CD4-positive, alpha-beta T cell (primary cell): ENCODE measurements around the gene NXPH1. TPM values are rescaled to one million over a fixed set of nuclear protein-coding genes. Genes with fewer than 3 reads are reported as not detected.

ENCODE experiments used
- ATAC-seq: fragments of 200-7000 bp; cut with Tn5 transposase; one replicate; pipeline ENCODE4 v1.10.0; 2022; ENCODE audit warnings: mild to moderate bottlenecking; ENCODE audit not compliant: poor library complexity
- CTCF ChIA-PET: fragments of 350-600 bp; sonication (Branson Sonifier 250); formaldehyde crosslinking; loops from one replicate; lab custom pipeline; 2021; ENCODE audit warnings: antibody characterized with exemption, inconsistent platforms; lab: Charles Lee
- POLR2A ChIA-PET: fragments of 350-600 bp; sonication (Branson Sonifier 250); formaldehyde crosslinking; loops from one replicate; lab custom pipeline; 2021; ENCODE audit warnings: antibody characterized with exemption, inconsistent platforms; lab: Charles Lee
- DNase-seq, 14 experiments: peaks; one replicate each; pipeline ENCODE4 v3.0.0-alpha.2; 2013 to 2020; ENCODE audit warnings: mixed read lengths in 2 of 14
- H3K27ac ChIP-seq, 2 donors: one replicate each; pipeline versions ENCODE4 v1.5.1 to v1.7.0; 2013; ENCODE audit warnings: low read length in 2 of 2, low read depth in 1 of 2, mild to moderate bottlenecking in 1 of 2
- H3K27me3 ChIP-seq, 2 experiments: 1 replicate in 1 of 2; 2 replicates in 1 of 2; pipeline versions ENCODE4 v1.6.1 to v1.7.0; 2013; ENCODE audit warnings: low read length in 2 of 2, control low read depth in 1 of 2, mild to moderate bottlenecking in 1 of 2, moderate library complexity in 1 of 2; ENCODE audit not compliant: insufficient read depth in 2 of 2, control insufficient read depth in 1 of 2
- H3K36me3 ChIP-seq: one replicate; pipeline ENCODE4 v1.6.1; 2013; ENCODE audit warnings: low read length, control low read depth; ENCODE audit not compliant: insufficient read depth
- H3K4me1 ChIP-seq: one replicate; pipeline ENCODE4 v1.6.1; 2013; ENCODE audit warnings: low read length, control low read depth; ENCODE audit not compliant: insufficient read depth
- H3K4me3 ChIP-seq: one replicate; pipeline ENCODE4 v1.5.1; 2013; ENCODE audit warnings: mild to moderate bottlenecking, low read length, moderate library complexity
- H3K9me3 ChIP-seq, 2 experiments: 1 replicate in 1 of 2; 2 replicates in 1 of 2; pipeline versions ENCODE4 v1.6.1 to v1.7.0; 2013; ENCODE audit warnings: low read length in 2 of 2, mild to moderate bottlenecking in 2 of 2, control low read depth in 1 of 2, moderate library complexity in 1 of 2; ENCODE audit not compliant: control insufficient read depth in 1 of 2, insufficient read depth in 1 of 2
- H3K27ac Mint-ChIP-seq: one replicate; pipeline ENCODE4 v1.8.0; 2020; ENCODE audit warnings: mixed read lengths
- H3K27me3 Mint-ChIP-seq: one replicate; pipeline ENCODE4 v1.8.0; 2021; ENCODE audit warnings: mixed read lengths
- H3K36me3 Mint-ChIP-seq: one replicate; pipeline ENCODE4 v1.8.0; 2021; ENCODE audit warnings: low read depth, mixed read lengths
- H3K4me1 Mint-ChIP-seq: one replicate; pipeline ENCODE4 v1.8.0; 2021; ENCODE audit warnings: low read depth, mixed read lengths
- H3K4me3 Mint-ChIP-seq: one replicate; pipeline ENCODE4 v1.8.0; 2020; ENCODE audit warnings: mild to moderate bottlenecking, mixed read lengths
- H3K9me3 Mint-ChIP-seq: one replicate; pipeline ENCODE4 v1.8.0; 2020; ENCODE audit warnings: mixed read lengths
- intact Hi-C, 2 experiments: fragments of 100-400 bp; cut with DNase I in 1 of 2; cut with micrococcal nuclease in 1 of 2; formaldehyde crosslinking; loops; one replicate each; pipeline versions ENCODE4 v1.15.1 to v1.9.0; 2023 to 2025; cut with DNase I, micrococcal nuclease
- total RNA-seq, 174 experiments: library from RNA in 2 of 174; stranded (reverse) in 2 of 174; gene quantifications; one replicate each; pipeline ENCODE4 v1.2.3 and lab custom pipeline; 2021 to 2026
- TF ChIP-seq, protein P1 (sequence below): fragments of 200-600 bp; IDR thresholded peaks from one replicate; pipeline ENCODE4 v1.8.0; 2022; ENCODE audit warnings: antibody characterized with exemption, mild to moderate bottlenecking

NXPH1 gene
- total RNA-seq, 2 experiments from 2014 or later = not detected

DNA sequence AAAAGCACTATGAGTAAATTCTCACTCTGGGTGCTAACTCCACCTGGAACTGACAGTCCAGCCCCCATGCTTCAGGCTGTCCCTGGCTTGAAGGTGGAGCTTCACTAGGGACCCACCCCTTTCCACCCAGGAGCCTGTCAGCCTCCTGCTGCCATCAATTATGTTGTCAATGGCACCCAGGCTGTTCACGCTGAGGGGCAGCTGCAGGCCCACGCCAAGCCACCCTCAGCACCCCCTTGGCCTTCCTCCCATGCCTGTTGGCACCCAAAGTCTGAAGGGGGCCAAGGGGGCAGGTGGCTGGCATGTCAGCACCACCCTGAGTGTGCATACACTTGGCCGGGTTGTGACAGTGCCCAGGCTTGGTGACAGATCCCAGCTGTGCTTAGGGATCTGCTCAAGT is 149.3 kb downstream of the NXPH1 start:
- DNase-seq (no peak), ATAC-seq (no peak)
- no peaks in the 10 kb centered on the region for H3K27me3 Mint-ChIP-seq
- H3K27me3 ChIP-seq = no peaks in the 10 kb centered on the region
- H3K4me1 Mint-ChIP-seq = no peaks in the 10 kb centered on the region
- peaks cover 0 to 7% of the 10 kb centered on the region in 2 experiments for H3K9me3 ChIP-seq
- no peak overlapping the region for H3K27ac Mint-ChIP-seq
- ChIA-PET CTCF (no interaction called here), POLR2A (interaction anchor here (0.6 kb wide), 1 partner anchor 170 kb away, joined by 3 read pairs; no protein-coding TSS in a partner anchor)
- TF ChIP-seq, protein P1, sequence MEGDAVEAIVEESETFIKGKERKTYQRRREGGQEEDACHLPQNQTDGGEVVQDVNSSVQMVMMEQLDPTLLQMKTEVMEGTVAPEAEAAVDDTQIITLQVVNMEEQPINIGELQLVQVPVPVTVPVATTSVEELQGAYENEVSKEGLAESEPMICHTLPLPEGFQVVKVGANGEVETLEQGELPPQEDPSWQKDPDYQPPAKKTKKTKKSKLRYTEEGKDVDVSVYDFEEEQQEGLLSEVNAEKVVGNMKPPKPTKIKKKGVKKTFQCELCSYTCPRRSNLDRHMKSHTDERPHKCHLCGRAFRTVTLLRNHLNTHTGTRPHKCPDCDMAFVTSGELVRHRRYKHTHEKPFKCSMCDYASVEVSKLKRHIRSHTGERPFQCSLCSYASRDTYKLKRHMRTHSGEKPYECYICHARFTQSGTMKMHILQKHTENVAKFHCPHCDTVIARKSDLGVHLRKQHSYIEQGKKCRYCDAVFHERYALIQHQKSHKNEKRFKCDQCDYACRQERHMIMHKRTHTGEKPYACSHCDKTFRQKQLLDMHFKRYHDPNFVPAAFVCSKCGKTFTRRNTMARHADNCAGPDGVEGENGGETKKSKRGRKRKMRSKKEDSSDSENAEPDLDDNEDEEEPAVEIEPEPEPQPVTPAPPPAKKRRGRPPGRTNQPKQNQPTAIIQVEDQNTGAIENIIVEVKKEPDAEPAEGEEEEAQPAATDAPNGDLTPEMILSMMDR = no peak
- no peaks in the 10 kb centered on the region for H3K4me1 ChIP-seq
- no peak overlapping the region for H3K4me3 Mint-ChIP-seq
- H3K9me3 Mint-ChIP-seq = no peaks in the 10 kb centered on the region
- no peaks in the 10 kb centered on the region for H3K36me3 Mint-ChIP-seq
- intact Hi-C loops = no loop called here
- no peaks in the 10 kb centered on the region for H3K36me3 ChIP-seq
- H3K4me3 ChIP-seq = no peak overlapping the region
- no peak overlapping the region for H3K27ac ChIP-seq

GRCh38 chr7:8585591-8585990 is 152.2 kb downstream of the NXPH1 start:
- Histone ChIP-seq H3K27ac (no peak overlapping the region), H3K36me3 (no peaks in the 10 kb centered on the region), H3K4me3 (no peak overlapping the region), H3K9me3 (peaks cover 0 to 7% of the 10 kb centered on the region in 2 experiments), H3K4me1 (no peaks in the 10 kb centered on the region), H3K27me3 (no peaks in the 10 kb centered on the region)
- intact Hi-C loops = no loop called here
- Mint-ChIP-seq H3K4me1 (no peaks in the 10 kb centered on the region), H3K36me3 (no peaks in the 10 kb centered on the region), H3K27me3 (no peaks in the 10 kb centered on the region), H3K27ac (no peak overlapping the region), H3K4me3 (no peak overlapping the region), H3K9me3 (peaks cover 2% of the 10 kb centered on the region)
- ATAC-seq = no peak
- DNase-seq = no peak
- TF ChIP-seq, protein P1 = no peak
- CTCF ChIA-PET = no interaction called here
- POLR2A ChIA-PET = no interaction called here

DNA sequence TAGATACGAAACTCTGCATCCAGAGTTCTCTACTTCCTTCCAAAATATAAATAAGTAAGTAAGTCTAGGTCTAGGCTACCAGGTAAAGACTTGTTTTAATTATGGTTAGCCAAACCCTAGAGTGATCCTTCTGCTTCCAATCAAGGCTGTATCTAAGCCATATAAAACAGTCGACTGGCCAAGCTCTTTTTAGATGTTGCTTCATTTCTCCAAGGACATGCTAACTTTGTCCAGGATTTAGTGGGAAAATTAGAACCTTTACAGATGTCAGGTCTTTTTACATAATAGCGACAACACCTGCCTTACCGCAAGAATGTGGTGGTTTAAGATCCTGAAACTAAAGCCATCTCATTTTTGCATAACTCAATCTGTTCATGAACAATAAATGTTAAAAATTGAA is 156.8 kb downstream of the NXPH1 start:
- ChIA-PET POLR2A (no interaction called here), CTCF (interaction anchor here (1.4 kb wide), 1 partner anchor 13 kb away, joined by 3 read pairs; no protein-coding TSS in a partner anchor)
- Mint-ChIP-seq H3K4me3 (no peak overlapping the region), H3K9me3 (peaks cover 2% of the 10 kb centered on the region), H3K36me3 (no peaks in the 10 kb centered on the region), H3K4me1 (no peaks in the 10 kb centered on the region), H3K27ac (no peak overlapping the region), H3K27me3 (no peaks in the 10 kb centered on the region)
- Histone ChIP-seq H3K27ac (no peak overlapping the region), H3K4me3 (no peak overlapping the region), H3K36me3 (no peaks in the 10 kb centered on the region), H3K4me1 (no peaks in the 10 kb centered on the region), H3K9me3 (no peaks in the 10 kb centered on the region), H3K27me3 (no peaks in the 10 kb centered on the region)
- intact Hi-C loops = no loop called here
- ATAC-seq (no peak), DNase-seq (no peak)
- TF ChIP-seq, protein P1 = no peak
